HEK293T (cell line): ENCODE data around the gene PPARA.

Experiments
- FOXK2 ChIP-seq: fragments of 450-650 bp; IDR thresholded peaks from 2 replicates; pipeline ENCODE4 v1.6.1; 2016; ENCODE audit warnings: mild to moderate bottlenecking
- FOXM1 ChIP-seq: fragments of 450-650 bp; IDR thresholded peaks from 2 replicates; pipeline ENCODE4 v1.6.1; 2017; ENCODE audit warnings: mild to moderate bottlenecking, borderline replicate concordance

GRCh38 chr22:46178755-46179505, 28.6 kb downstream of the PPARA start:
- TF ChIP-seq FOXK2, result no peak
- TF ChIP-seq FOXM1, result no peak
